Activated CD8-positive, alpha-beta memory T cell treated with anti-CD3 and anti-CD28 coated beads, Interleukin-2, amount 10 ng/mL, durations not matched to agents 7 days and 5 days (primary cell): ENCODE results near the gene PRXL2B. TPM values are rescaled to one million over a fixed set of nuclear protein-coding genes. Genes with fewer than 3 reads are reported as not detected.
A peak's percentile ranks its signal among the peaks of the same experiment; 100 is the strongest.

Experiments used
- ATAC-seq: fragments of 150-1000 bp; cut with Tn5 transposase; one replicate; pipeline ENCODE4 v1.10.0; 2021; ENCODE audit warnings: moderate library complexity
- CTCF ChIA-PET: fragments of 350-600 bp; sonication (Branson Sonifier 250); formaldehyde crosslinking; loops from one replicate; lab custom pipeline; 2021; ENCODE audit warnings: antibody characterized with exemption; lab: Charles Lee
- DNase-seq: peaks from one replicate; pipeline ENCODE4 v3.0.0-alpha.2; 2020
- H3K27ac Mint-ChIP-seq: one replicate; pipeline ENCODE4 v1.8.0; 2021; ENCODE audit warnings: mild to moderate bottlenecking, mixed read lengths
- H3K27me3 Mint-ChIP-seq: one replicate; pipeline ENCODE4 v1.8.0; 2021; ENCODE audit warnings: mixed read lengths
- H3K36me3 Mint-ChIP-seq: one replicate; pipeline ENCODE4 v1.8.0; 2021; ENCODE audit warnings: mild to moderate bottlenecking, mixed read lengths
- H3K4me1 Mint-ChIP-seq: one replicate; pipeline ENCODE4 v1.8.0; 2021; ENCODE audit warnings: mixed read lengths
- H3K4me3 Mint-ChIP-seq: one replicate; pipeline ENCODE4 v1.8.0; 2021; ENCODE audit warnings: mild to moderate bottlenecking, moderate library complexity, mixed read lengths
- H3K9me3 Mint-ChIP-seq: one replicate; pipeline ENCODE4 v1.8.0; 2022; ENCODE audit warnings: low read depth, mixed read lengths
- total RNA-seq, 2 experiments: library from RNA; stranded (reverse); gene quantifications; one replicate each; pipeline ENCODE4 v1.2.3, GENCODE V29; 2021

Gene PRXL2B
- total RNA-seq, 2 experiments from 2014 or later, result 22.4 to 26.2 TPM

DNA sequence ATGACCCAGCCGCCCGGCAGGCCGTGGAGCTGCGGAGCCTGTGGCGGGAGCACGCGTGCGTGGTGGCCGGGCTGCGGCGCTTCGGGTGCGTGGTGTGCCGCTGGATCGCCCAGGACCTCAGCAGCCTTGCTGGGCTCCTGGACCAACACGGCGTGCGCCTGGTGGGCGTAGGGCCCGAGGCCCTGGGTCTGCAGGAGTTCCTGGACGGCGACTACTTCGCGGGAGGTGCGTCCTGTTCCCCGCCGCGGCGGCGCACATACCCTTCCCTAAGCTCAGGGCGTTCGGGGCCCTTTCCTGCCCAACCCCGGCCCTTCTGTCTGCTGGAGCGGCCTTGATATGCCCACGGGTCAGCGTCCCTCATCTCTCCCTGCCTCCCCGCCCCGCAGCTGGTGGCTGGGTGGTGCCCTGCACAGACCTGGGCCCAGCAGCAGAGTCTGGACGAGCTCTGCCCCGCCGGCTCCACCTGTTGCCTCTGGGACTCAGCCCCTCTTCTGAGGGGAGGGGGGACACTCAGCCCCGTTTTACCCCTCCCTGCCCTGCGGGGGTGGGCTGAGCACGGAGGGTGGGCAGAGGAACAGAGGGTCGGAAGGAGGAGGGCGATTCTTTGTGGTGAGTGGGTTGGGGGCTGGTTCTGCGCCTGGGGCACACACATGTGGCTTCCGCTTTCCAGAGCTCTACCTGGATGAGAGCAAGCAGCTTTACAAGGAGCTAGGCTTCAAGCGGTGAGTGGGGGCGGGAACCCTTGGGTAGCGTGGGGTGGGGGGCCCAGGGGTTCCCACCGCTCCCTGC, 688 bp downstream of the PRXL2B start:
- CTCF ChIA-PET, result interaction anchor here (1.0 to 6.3 kb wide), 6 partner anchors 9 to 198 kb away, joined by 3 to 31 read pairs (median 5); partner anchors contain the start of gene TNFRSF14
- no peaks in the 10 kb centered on the region for H3K27me3 Mint-ChIP-seq
- ATAC-seq (no peak), DNase-seq (peak; percentile 55)
- H3K27ac Mint-ChIP-seq, result peak overlapping the region; percentile 43
- no peaks in the 10 kb centered on the region for H3K36me3 Mint-ChIP-seq
- peak overlapping the region; percentile 82 for H3K4me3 Mint-ChIP-seq
- no peaks in the 10 kb centered on the region for H3K9me3 Mint-ChIP-seq
- H3K4me1 Mint-ChIP-seq, result peaks cover 31% of the 10 kb centered on the region

DNA sequence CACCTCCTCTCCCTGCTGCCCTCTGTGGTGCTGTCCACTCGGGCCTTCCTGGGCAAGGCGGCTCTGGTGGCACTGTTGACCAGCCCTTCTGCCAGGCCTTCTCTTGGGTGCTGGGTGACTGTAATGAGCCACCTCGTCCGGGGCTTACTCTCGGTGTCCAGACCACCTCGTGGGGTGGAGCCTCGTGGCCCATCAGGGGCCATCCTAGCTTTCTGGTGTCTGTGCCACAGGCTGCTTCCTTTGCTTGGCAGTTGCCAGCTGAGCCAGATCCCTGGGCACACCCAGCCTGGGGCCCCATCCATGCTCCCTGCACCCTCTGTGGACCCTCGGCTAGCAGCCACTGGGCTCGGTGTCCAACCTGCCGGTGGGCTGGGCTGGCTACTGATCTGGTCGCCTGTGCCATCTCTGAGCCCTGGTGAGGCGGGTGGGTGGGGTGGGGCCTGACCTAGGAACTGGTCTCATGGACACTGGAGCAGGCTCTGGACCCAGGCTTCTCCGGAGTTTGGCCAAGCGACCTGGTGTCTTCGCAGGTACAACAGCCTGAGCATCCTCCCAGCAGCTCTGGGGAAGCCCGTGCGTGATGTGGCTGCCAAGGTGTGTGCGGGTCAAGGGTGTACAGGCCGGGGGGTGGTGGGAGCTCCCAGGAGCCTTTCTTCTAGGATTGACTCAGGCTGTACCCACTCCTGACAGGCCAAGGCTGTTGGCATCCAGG, 1.4 kb downstream of the PRXL2B start:
- CTCF ChIA-PET, result interaction anchor here (1.0 to 6.3 kb wide), 3 partner anchors 10 to 172 kb away, joined by 6 to 31 read pairs (median 8); partner anchors contain the start of gene TNFRSF14
- no peaks in the 10 kb centered on the region for H3K9me3 Mint-ChIP-seq
- no peak for ATAC-seq
- no peak overlapping the region for H3K27ac Mint-ChIP-seq
- no peaks in the 10 kb centered on the region for H3K36me3 Mint-ChIP-seq
- H3K27me3 Mint-ChIP-seq, result no peaks in the 10 kb centered on the region
- no peak for DNase-seq
- peak overlapping the region; percentile 82 for H3K4me3 Mint-ChIP-seq
- H3K4me1 Mint-ChIP-seq, result peaks cover 27% of the 10 kb centered on the region

DNA sequence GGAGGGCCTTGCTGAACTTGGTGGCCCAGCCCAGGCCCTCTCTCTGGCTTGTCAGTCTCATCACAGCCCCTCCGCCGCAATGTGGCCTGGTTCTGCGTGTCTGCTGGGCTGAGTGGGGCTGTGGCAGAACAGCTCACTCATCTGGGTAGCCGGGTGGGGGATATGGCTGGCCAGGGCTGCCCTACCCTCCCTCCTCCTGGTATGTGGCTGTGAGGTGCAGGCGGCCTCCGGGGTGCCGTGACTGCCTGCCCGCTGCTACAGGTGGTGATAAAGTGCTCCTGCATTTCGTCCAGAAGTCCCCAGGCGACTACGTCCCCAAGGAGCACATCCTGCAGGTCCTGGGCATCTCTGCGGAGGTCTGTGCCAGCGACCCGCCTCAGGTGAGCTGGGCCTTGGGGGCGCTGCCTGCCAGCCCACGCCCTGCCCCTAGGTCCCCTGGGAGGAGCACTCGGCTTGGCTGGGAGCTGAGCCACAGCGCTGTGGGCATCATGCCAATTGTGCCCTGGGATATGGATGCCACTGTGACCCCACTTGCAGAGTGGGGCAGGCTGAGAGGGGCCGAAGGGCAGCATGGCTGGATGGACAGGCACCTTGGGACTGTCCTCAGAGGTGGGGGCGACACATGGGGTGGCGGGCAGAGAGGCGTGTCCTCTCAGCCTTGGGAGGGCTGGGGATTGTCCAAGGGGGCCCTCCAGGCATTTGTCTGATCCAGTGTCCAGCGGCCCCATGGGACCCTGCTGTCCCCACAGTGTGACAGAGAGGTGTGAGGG, 2.3 kb downstream of the PRXL2B start:
- Mint-ChIP-seq H3K4me3 (no peak overlapping the region), H3K36me3 (no peaks in the 10 kb centered on the region), H3K9me3 (no peaks in the 10 kb centered on the region), H3K27me3 (no peaks in the 10 kb centered on the region), H3K27ac (no peak overlapping the region), H3K4me1 (peaks cover 19% of the 10 kb centered on the region)
- CTCF ChIA-PET, result interaction anchor here (6.3 kb wide), 1 partner anchor 173 kb away, joined by 31 read pairs; no protein-coding TSS in a partner anchor
- ATAC-seq (no peak), DNase-seq (no peak)

DNA sequence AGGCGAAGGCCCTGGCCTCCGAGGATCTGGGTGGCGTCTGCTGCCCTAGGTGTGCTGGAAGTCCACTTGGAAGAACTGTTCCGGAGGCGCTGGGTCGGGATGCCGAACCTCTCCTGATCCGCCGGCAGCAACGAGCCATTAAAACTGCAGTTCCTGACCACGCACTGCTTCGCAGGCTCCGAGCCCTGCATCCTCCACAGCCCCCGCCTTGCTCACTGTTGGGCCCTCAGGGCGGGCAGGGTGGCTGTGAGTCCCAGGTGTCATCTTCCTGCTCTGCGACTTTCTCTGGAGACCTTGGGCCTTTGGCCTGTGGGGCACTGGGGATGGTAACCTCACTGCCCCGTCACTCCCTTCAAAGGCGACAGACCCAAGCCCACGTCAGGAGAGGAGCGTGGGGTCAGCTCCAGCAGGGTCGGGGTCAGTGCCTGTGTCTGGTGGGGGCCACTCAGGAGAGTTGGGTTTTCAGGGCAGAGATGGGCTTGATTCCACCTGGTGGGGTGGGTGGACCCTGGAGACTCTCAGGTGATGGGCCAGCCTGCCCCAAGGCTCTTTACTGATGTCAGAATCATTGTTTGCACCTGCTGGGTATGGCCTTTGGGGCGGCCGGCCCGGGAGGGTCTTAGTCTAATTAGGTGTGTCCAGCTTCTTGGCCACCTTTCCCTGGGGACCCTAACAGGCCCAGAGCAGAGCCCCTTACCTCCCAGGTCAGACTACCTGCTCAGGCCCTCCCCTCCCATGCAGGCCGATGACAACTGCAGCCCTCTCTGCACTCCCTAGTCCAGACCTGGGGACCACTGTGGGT, 3.1 kb downstream of the PRXL2B start:
- Mint-ChIP-seq H3K4me1 (peaks cover 11% of the 10 kb centered on the region), H3K9me3 (no peaks in the 10 kb centered on the region), H3K27me3 (no peaks in the 10 kb centered on the region), H3K27ac (no peak overlapping the region), H3K4me3 (no peak overlapping the region), H3K36me3 (no peaks in the 10 kb centered on the region)
- no peak for DNase-seq
- ATAC-seq, result no peak
- CTCF ChIA-PET, result no interaction called here

DNA sequence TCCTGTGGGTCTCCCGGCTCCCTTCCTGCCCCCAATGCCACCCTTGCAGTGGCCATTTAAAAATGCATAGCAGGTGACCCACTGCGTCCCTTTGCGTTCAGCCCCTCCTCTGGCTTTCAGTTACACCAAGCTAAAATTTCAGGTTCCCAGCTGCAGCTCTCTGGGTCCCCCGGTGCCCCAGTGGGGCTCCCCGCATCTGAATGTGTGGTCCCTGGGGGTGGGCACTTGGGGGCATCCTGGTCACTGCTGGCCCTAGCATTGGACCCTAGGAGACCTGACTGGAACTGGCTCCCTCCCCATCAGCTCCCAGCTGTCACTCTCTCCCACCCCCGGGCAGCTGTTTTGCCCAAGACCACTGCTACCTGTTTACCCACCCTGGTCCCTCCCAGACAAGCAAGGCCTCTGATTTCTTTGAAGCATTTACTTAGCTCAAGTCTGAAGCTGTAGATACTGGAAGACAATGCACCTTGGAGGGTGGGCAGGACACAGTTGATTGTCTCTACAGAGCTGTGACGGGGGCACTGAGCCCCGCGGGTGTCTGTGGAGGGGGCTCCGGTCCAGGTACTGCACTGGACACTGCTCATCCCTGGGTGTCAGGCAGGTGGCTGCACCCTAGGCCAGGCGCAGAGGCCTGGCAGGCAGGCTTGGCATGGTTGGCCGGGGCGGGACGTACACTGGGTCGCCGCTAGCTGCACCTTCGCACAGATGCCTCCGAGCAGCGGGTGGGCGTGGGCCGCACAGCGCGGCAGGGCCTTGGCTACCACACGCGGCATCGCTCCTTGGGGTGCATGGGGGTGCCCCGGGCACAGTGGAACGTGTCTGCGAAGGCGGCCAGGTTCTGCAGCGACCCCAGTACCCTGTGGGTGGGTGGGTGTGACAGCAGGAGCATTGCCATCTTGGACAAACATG, 3.9 kb downstream of the PRXL2B start:
- CTCF ChIA-PET, result no interaction called here
- Mint-ChIP-seq H3K4me3 (no peak overlapping the region), H3K27ac (no peak overlapping the region), H3K9me3 (no peaks in the 10 kb centered on the region), H3K4me1 (peaks cover 4% of the 10 kb centered on the region), H3K36me3 (no peaks in the 10 kb centered on the region), H3K27me3 (no peaks in the 10 kb centered on the region)
- no peak for ATAC-seq
- no peak for DNase-seq

DNA sequence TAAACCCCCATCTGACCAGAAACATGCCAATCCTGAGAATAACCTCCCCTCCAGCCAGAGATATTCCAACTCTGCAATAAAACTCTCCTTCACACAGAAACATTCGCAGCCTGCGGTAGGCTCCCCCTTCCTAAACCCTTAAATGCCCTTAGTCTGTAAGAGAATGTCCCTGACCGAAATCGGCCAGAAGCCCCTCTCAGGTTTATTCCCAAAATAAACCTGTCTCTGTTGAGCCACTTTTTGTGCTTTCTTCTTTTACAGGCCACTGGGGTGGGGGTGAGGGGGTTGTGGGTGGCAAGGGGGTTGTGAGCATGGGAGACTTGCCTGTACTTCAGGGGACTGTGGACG, 4.6 kb downstream of the PRXL2B start:
- CTCF ChIA-PET, result no interaction called here
- Mint-ChIP-seq H3K36me3 (no peaks in the 10 kb centered on the region), H3K27me3 (no peaks in the 10 kb centered on the region), H3K4me1 (peaks cover 4% of the 10 kb centered on the region), H3K4me3 (no peak overlapping the region), H3K27ac (no peak overlapping the region), H3K9me3 (no peaks in the 10 kb centered on the region)
- ATAC-seq (no peak), DNase-seq (no peak)

DNA sequence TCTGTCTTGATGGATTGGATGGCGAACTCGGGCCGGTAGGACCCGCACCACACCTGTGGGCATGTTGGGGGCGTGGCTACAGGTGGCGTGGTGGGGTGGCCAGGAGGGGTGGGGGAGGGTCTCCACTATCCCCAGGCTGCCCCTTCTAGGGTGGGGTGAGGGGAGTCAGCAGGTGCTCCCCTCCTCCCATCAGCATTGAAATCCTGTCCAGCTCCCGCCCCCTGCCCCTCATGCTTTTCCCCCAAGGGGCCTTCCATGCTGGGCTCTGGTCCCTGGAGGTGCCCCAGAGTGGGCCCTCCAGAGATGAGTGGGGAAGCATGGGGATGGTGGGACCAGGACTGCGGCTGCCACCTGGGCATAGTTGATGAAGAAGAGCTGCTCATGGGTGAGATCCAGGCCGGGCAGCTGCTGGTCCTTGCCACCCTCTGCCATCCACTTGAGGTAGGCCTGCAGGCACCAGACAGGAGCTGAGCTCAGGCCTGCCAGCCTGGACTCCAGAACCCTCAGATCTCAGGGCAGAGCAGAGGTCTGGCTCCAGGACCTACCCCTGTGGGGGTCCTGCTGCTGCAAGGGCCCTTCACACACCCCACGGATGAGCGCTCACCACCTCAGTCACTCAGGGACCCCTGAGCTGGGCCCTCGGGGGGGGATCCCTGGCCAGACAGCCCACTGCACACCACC, 5.1 kb downstream of the PRXL2B start:
- no peaks in the 10 kb centered on the region for H3K27me3 Mint-ChIP-seq
- peaks cover 4% of the 10 kb centered on the region for H3K4me1 Mint-ChIP-seq
- H3K36me3 Mint-ChIP-seq, result no peaks in the 10 kb centered on the region
- CTCF ChIA-PET, result no interaction called here
- no peaks in the 10 kb centered on the region for H3K9me3 Mint-ChIP-seq
- no peak for DNase-seq
- ATAC-seq, result no peak
- no peak overlapping the region for H3K4me3 Mint-ChIP-seq
- no peak overlapping the region for H3K27ac Mint-ChIP-seq

DNA sequence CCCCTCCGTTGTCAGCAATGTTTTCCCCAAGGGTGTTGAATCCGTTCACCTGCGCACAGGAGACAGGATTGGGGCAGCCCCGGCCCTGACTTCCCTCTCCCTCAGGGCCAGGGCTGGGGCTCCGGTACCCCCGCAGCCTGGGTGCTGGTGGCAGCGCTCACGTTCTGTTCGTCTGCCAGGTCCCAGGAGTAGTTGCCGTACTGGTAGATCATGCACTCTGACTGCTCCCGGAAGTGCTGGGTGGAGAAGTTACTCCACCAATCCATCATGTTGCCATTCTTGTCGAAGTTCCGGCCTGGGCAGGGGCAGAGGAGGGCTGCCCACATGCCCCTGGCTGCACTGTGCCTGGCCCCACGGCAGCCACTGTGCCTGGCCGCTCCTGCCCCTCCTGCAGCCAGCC, 6.1 kb downstream of the PRXL2B start:
- H3K27ac Mint-ChIP-seq, result no peak overlapping the region

DNA sequence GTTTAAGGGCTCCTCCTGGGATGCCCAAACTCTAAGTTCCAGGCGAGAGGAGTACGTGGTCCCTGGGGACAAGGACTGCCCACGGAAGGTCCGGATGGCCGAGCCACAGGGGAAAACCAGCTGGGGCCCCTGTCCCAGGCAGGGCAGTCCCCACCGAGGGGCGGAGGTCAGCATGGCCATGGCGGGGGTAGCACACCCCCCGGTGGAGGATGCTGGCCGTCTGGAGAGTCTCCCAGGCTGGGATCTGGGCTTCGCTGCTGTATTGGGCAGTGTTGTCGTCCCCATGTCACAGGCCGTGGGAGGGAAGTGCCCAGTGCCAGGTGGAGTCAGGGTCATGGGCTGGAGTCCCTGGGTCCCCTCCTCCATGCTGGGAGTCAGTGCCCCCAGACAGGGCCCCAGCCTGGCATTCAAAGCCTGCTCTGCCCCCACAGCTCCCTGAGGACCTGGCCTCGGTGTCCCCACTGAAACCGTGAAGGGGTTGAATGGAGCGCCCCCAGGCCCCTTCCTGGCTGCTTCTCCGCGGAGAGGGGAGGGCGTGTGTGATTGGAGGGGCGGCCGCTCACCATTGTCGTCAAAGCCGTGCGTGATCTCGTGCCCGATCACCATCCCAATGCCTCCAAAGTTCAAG, 6.8 kb downstream of the PRXL2B start:
- Mint-ChIP-seq H3K4me1 (no peaks in the 10 kb centered on the region), H3K27me3 (no peaks in the 10 kb centered on the region), H3K36me3 (no peaks in the 10 kb centered on the region), H3K9me3 (no peaks in the 10 kb centered on the region), H3K27ac (no peak overlapping the region), H3K4me3 (no peak overlapping the region)
- CTCF ChIA-PET, result no interaction called here
- DNase-seq (no peak), ATAC-seq (no peak)

More for the DNA sequence above, 6.1 kb downstream of the PRXL2B start:
- Mint-ChIP-seq H3K36me3 (no peaks in the 10 kb centered on the region), H3K9me3 (no peaks in the 10 kb centered on the region), H3K27me3 (no peaks in the 10 kb centered on the region), H3K4me1 (no peaks in the 10 kb centered on the region), H3K4me3 (no peak overlapping the region)
- ATAC-seq (no peak), DNase-seq (no peak)
- CTCF ChIA-PET, result no interaction called here

DNA sequence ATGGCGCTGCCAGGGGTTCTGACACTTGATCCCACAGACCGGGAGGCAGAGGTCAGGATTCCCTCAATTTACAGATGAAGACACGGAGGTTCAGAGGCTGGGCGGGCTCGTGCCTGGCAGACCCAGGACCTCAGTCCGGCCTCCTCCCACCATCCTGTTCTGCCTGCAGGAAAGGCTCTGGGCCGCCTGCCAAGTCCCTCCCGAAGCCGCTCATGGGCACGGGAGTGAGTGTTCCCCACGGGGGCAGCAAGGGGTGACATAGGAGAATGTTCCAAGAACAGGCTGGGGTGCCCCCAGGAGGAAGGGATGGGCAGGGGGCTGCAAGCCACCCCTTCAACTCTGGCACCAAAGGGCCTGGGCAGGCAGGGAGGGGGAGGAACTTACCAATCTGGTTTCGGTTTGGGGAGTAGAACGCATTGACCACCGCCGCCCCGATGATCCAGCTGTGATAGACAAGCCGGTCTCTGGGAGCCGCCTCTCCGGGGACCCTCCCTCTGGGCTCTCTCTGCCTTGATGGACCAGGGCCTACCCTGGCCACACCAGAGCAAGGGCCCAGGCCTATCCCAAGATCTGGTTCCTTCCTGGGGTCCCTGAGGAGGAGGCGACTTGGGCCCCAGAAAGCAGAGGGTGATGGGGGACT, 7.5 kb downstream of the PRXL2B start:
- ATAC-seq, result no peak
- H3K4me3 Mint-ChIP-seq, result no peak overlapping the region
- H3K27me3 Mint-ChIP-seq, result no peaks in the 10 kb centered on the region
- H3K9me3 Mint-ChIP-seq, result no peaks in the 10 kb centered on the region
- H3K36me3 Mint-ChIP-seq, result no peaks in the 10 kb centered on the region
- no peak overlapping the region for H3K27ac Mint-ChIP-seq
- CTCF ChIA-PET, result no interaction called here
- H3K4me1 Mint-ChIP-seq, result no peaks in the 10 kb centered on the region
- no peak for DNase-seq

DNA sequence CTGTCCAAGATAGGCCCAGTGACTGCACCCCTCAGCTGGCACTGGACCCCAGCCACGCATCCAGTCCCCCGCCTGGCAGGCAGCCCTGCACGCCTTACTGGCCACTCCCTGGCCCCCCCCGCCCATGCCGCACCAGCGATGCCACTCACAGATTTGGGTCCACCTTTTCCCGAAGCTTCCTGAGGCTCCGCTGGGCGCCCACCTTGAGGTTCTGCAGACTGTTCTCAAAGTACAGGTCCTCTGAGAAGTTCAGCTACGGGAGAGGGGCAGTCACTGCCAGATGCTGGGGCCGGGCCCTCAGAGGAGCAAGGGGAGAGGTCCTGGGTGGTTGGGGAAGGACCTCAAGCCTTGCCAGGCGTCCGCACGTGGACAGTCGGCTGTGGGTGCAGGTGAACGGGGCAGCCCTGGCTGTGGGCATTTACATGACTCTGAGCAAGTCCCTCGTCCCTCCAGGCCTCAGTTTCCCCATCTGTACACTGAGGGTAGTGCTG, 8.1 kb downstream of the PRXL2B start:
- Mint-ChIP-seq H3K27ac (no peak overlapping the region), H3K36me3 (no peaks in the 10 kb centered on the region), H3K27me3 (no peaks in the 10 kb centered on the region), H3K4me3 (no peak overlapping the region), H3K9me3 (no peaks in the 10 kb centered on the region), H3K4me1 (no peaks in the 10 kb centered on the region)
- ATAC-seq, result no peak
- DNase-seq, result no peak
- CTCF ChIA-PET, result no interaction called here
